Epithelial cell of alveolus of lung (primary cell): ENCODE results near the gene VPS39. TPM values are rescaled to one million over a fixed set of nuclear protein-coding genes. Genes with fewer than 3 reads are reported as not detected.

Experiments
- total RNA-seq: library from RNA; depleted of rRNA; stranded (reverse); fragments of >200 nt; gene quantifications from 2 replicates; pipeline ENCODE4 v1.2.1, GENCODE V29; 2015

Gene VPS39, protein sequence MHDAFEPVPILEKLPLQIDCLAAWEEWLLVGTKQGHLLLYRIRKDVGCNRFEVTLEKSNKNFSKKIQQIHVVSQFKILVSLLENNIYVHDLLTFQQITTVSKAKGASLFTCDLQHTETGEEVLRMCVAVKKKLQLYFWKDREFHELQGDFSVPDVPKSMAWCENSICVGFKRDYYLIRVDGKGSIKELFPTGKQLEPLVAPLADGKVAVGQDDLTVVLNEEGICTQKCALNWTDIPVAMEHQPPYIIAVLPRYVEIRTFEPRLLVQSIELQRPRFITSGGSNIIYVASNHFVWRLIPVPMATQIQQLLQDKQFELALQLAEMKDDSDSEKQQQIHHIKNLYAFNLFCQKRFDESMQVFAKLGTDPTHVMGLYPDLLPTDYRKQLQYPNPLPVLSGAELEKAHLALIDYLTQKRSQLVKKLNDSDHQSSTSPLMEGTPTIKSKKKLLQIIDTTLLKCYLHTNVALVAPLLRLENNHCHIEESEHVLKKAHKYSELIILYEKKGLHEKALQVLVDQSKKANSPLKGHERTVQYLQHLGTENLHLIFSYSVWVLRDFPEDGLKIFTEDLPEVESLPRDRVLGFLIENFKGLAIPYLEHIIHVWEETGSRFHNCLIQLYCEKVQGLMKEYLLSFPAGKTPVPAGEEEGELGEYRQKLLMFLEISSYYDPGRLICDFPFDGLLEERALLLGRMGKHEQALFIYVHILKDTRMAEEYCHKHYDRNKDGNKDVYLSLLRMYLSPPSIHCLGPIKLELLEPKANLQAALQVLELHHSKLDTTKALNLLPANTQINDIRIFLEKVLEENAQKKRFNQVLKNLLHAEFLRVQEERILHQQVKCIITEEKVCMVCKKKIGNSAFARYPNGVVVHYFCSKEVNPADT
- total RNA-seq, result 27.2 and 59.6 TPM in 2 replicates

DNA sequence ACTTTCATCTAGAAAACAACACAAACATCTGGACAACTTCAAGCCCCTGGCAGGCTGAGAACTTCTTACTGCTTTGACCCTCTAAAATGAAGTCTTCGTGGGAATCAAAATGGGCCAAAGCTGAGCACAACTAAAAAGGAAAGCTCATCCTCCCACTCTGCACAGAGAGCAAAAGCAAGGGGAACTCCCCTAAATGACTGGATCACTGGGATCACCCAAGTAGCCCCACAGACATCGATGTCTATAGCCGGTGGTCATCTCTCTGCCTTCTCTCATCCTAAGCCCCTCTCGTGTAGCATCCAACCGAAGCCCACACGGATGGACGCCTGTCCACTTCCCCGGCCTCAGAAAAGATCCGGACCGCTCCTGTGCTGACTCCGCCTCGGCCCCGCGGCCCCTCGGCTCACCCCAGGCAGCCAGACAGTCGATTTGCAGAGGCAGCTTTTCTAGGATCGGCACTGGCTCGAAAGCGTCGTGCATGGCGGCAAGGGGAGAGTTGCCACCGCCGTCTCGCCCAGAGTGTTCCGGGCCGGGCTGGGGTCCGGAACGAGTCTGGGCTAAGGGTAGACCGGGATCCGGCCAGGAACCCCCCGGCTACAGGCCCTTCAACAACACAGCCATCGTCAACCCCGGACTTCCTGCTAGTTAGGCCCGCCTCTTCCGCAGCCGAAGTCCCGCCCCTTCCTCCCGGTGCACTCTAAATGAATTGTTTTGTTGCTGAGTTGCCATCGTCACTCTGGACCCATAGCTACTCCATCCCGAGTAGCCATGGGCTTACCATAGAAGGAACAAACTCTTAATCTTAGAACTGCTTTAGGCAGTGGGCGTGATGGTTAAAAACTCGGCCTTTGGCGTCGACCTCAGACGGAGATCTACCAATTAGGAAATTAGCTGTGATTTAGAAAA, at the start of gene VPS39:
TSS of gene VPS39 (minus strand) at position 631 of the 906 bp plus-strand sequence. CDS start at position 480, 151 bp downstream.

DNA sequence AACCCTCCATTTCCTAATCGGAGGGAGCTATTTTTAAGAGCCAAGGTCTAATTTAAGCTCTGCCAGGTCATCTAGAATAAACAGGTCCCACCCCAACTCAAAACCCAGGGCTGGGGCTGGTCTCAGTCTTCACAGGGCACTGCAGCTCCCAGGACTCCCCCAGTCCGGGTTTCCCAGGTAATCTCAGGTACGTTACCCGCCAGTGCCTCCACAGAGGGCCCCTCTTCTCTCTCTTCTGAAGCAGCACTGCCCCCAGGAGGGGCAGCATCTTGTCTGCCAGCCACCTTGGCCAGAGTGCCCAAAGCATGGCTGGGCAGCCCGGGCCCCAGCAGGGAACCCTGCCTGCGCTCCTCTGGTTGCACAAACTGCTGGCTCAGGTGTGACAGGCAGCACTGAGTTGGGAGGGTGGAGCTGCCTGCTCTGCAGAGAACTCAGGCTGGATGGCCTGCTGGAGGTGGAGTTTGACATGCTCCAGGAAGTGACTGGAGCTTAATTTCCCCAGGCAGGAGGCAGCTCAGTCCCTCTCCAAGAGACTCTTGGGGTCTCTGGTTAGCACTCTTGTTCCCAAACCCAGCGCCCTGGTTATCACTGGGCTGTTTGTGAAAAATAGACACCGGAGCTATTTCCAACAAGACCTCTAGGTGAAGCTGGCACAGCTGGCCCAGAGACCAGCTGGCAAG, 51.7 kb downstream of the VPS39 start, which contains the start of gene PLA2G4F:
TSS of gene PLA2G4F (minus strand) at position 394 of the 680 bp plus-strand sequence. CDS start at position 307, 87 bp downstream.

Other genes starting within 250 kb of the VPS39 start
- gene EHD4, start 235.7 kb downstream of the VPS39 start, total RNA-seq, result 5.7 and 44.1 TPM in 2 replicates
- not detected in 2 replicates for gene PLA2G4E, start 187.3 kb downstream of the VPS39 start, total RNA-seq
- gene PLA2G4D, start 113.7 kb downstream of the VPS39 start, total RNA-seq, result not detected in 2 replicates
- gene PLA2G4F, start 51.7 kb downstream of the VPS39 start, total RNA-seq, result not detected in 2 replicates
- gene GANC, start 64.9 kb upstream of the VPS39 start, total RNA-seq, result 10.6 and 17.5 TPM in 2 replicates
- gene TMEM87A, start 65.1 kb upstream of the VPS39 start, total RNA-seq, result 27.2 and 44.6 TPM in 2 replicates
- gene CAPN3, start 151.2 kb upstream of the VPS39 start, total RNA-seq, result 0.26 and 2.2 TPM in 2 replicates